ENCODE results near the gene GOLGA5.
A peak's percentile ranks its signal among the peaks of the same experiment; 100 is the strongest.
"Not testable (repeated sequence)": the region's sequence is repeated elsewhere in the genome, so short reads cannot be mapped to it uniquely, and the experiment has no call there.

The GOLGA5 gene

GRCh38 chr14:92787554-92787953, 6.6 kb upstream of the GOLGA5 start:
- DNase-seq (ENCODE audit: low spot score in 2 of 2) (no peak), ATAC-seq (ENCODE audit: low read depth) (no peak)
- Mint-ChIP-seq H3K27me3 (no peaks in the 10 kb centered on the region), H3K9me3 (peaks cover 13% of the 10 kb centered on the region), H3K4me3 (no peak overlapping the region), H3K27ac (no peak overlapping the region), H3K4me1 (peaks cover 4% of the 10 kb centered on the region), H3K36me3 (no peaks in the 10 kb centered on the region)

DNA sequence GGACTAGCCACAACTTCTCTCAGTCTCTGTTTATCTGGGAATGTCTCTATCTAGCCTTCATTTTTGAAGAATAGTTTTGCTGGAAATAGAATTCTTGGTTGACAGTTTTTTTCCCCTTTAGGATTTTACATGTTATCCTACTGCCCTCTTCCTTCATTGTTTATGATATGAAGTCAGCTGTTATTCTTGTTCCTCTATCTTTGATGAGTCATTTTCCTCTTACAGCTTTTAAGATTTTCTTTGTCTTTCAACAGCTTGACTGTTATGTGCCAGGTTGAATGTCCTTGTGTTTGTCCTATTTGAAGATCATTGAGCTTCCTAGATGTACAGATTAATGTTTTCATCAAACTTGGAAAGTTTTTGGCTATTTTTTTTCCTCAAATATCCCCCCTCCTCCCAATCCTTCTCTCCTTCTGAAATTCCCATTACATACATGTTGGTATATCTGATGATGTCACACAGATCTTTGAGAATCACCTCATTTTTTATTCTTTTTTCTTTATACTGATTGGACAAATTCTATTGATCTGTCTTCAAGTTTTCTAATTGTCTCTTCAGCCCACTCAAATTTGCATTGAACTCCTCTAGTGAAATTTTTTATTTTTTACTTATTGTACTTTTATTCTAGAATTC, 4.5 kb upstream of the GOLGA5 start:
- no peak overlapping the region for H3K27ac Mint-ChIP-seq

DNA sequence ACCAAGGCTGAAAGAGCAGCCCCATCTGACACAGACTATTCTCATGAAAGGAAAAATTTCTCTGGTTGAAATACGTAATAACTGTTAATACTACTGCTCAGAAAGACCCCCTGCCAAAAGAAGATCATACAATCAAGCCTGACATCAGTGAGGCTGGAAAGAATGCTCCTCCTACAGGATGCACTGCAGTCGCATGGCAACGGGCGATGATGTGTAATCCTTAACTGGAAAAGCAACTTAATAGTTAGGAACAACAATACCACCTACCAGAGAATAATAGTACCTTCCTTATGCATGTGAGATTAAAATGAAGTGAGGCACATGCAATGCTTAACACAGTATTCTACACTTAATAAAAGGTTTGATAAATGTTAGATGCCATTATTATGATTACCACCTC, 1.2 kb upstream of the GOLGA5 start:
- Mint-ChIP-seq H3K27me3 (no peaks in the 10 kb centered on the region), H3K36me3 (peaks cover 4% of the 10 kb centered on the region), H3K4me3 (no peak overlapping the region), H3K4me1 (peaks cover 14% of the 10 kb centered on the region), H3K9me3 (peaks cover 13% of the 10 kb centered on the region), H3K27ac (no peak overlapping the region)
- DNase-seq (ENCODE audit: low spot score in 2 of 2) = no peak
- no peak for ATAC-seq (ENCODE audit: low read depth)

More for the DNA sequence above, 4.5 kb upstream of the GOLGA5 start:
- DNase-seq (ENCODE audit: low spot score in 2 of 2) (no peak), ATAC-seq (ENCODE audit: low read depth) (no peak)
- H3K9me3 Mint-ChIP-seq = peaks cover 13% of the 10 kb centered on the region
- peaks cover 4% of the 10 kb centered on the region for H3K4me1 Mint-ChIP-seq
- H3K4me3 Mint-ChIP-seq = no peak overlapping the region
- H3K36me3 Mint-ChIP-seq = no peaks in the 10 kb centered on the region
- H3K27me3 Mint-ChIP-seq = no peaks in the 10 kb centered on the region

- no peak for DNase-seq (ENCODE audit: low spot score in 2 of 2)
- peak overlapping the region; percentile 98 for H3K4me3 Mint-ChIP-seq
- H3K4me1 Mint-ChIP-seq = peaks cover 18% of the 10 kb centered on the region
- peaks cover 8% of the 10 kb centered on the region for H3K36me3 Mint-ChIP-seq
- H3K9me3 Mint-ChIP-seq = peaks cover 9% of the 10 kb centered on the region
- ATAC-seq (ENCODE audit: low read depth) = no peak
- H3K27ac Mint-ChIP-seq = peak overlapping the region; percentile 97
- no peaks in the 10 kb centered on the region for H3K27me3 Mint-ChIP-seq
Measured at GRCh38 chr14:92794547-92794941, 439 bp downstream of the GOLGA5 start.

GRCh38 chr14:92794961-92795360, 856 bp downstream of the GOLGA5 start:
- peaks cover 9% of the 10 kb centered on the region for H3K36me3 Mint-ChIP-seq
- peaks cover 4% of the 10 kb centered on the region for H3K9me3 Mint-ChIP-seq
- H3K4me1 Mint-ChIP-seq = peaks cover 19% of the 10 kb centered on the region
- peak overlapping the region; percentile 97 for H3K27ac Mint-ChIP-seq
- no peaks in the 10 kb centered on the region for H3K27me3 Mint-ChIP-seq
- peak overlapping the region; percentile 98 for H3K4me3 Mint-ChIP-seq
- no peak for DNase-seq (ENCODE audit: low spot score in 2 of 2)
- ATAC-seq (ENCODE audit: low read depth) = no peak

GRCh38 chr14:92797935-92798653, 4.0 kb downstream of the GOLGA5 start:
- H3K27me3 Mint-ChIP-seq = no peaks in the 10 kb centered on the region
- H3K36me3 Mint-ChIP-seq = peaks cover 17% of the 10 kb centered on the region
- no peaks in the 10 kb centered on the region for H3K9me3 Mint-ChIP-seq
- peak overlapping the region; percentile 24 for H3K4me3 Mint-ChIP-seq
- ATAC-seq (ENCODE audit: low read depth) (no peak), DNase-seq (ENCODE audit: low spot score in 2 of 2) (no peak)
- H3K27ac Mint-ChIP-seq = peak overlapping the region; percentile 45
- H3K4me1 Mint-ChIP-seq = peaks cover 38% of the 10 kb centered on the region

DNA sequence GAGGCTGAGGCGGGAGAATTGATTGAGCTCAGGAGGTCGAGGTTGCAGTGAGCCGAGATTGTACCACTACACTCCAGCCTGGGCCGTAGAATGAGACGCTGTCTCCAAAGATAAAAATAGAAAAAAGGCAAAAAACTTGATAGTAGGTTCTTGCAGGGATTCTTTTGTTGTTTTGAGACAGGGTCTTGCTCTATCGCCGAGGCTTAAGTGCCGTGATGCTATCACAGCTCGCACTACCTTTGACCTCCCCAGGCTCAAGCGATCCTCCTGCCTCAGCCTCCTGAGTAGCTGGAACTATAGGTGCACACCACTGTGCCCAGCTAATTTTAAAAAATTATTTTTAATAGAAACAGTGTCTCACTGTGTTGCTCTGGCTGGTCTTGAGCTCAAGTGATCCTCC, 4.7 kb downstream of the GOLGA5 start:
- H3K9me3 Mint-ChIP-seq = peaks cover 1% of the 10 kb centered on the region
- peaks cover 36% of the 10 kb centered on the region for H3K4me1 Mint-ChIP-seq
- peaks cover 23% of the 10 kb centered on the region for H3K36me3 Mint-ChIP-seq
- DNase-seq (ENCODE audit: low spot score in 2 of 2) (no peak), ATAC-seq (ENCODE audit: low read depth) (no peak)
- no peak overlapping the region for H3K4me3 Mint-ChIP-seq
- no peaks in the 10 kb centered on the region for H3K27me3 Mint-ChIP-seq
- no peak overlapping the region for H3K27ac Mint-ChIP-seq

DNA sequence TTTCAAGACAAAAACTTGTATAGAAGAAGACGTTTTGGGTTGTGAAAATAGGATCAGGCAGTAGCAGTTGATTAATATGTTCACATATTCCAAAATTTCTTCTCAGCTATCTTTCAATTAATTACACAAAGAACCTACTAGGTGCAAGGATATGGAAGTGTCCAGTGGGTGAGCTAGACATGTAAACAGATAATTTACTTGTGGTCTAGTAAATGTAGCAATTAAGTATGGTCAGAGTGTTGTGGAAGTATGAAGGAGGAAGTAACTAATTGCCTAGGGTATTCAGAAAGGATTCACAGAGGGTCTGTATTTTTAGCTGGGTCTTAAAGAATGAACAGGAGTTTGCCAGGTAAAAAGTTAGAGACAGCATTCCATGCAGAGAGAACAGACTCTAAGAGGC, 5.9 kb downstream of the GOLGA5 start:
- H3K4me3 Mint-ChIP-seq = peak overlapping the region; percentile 37
- DNase-seq (ENCODE audit: low spot score in 2 of 2) (no peak), ATAC-seq (ENCODE audit: low read depth) (no peak)
- H3K36me3 Mint-ChIP-seq = peaks cover 30% of the 10 kb centered on the region
- peaks cover 37% of the 10 kb centered on the region for H3K4me1 Mint-ChIP-seq
- H3K27me3 Mint-ChIP-seq = no peaks in the 10 kb centered on the region
- H3K27ac Mint-ChIP-seq = no peak overlapping the region
- H3K9me3 Mint-ChIP-seq = peaks cover 3% of the 10 kb centered on the region

DNA sequence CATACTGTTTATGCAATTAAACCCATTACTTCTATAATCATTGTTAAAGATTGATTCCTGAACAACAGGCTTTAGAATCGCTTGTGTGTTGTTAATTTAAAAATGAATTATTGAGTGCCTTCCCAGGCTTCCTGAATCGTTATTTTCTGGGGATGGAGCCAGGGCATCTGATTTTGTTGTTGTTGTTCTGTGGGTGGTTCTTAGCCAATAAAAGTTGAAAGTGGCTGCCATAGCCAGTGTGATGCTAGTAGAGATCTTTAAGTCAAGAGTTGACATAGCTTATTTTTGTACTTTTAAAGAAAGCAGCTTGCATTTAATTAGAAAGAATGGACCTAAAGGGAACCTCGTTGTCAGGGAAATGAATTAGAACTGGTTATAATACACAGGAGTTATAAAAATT, 6.4 kb downstream of the GOLGA5 start:
- Mint-ChIP-seq H3K27ac (no peak overlapping the region), H3K4me1 (peaks cover 34% of the 10 kb centered on the region), H3K9me3 (peaks cover 3% of the 10 kb centered on the region), H3K36me3 (peaks cover 31% of the 10 kb centered on the region), H3K4me3 (no peak overlapping the region), H3K27me3 (no peaks in the 10 kb centered on the region)
- DNase-seq (ENCODE audit: low spot score in 2 of 2) (no peak), ATAC-seq (ENCODE audit: low read depth) (no peak)

DNA sequence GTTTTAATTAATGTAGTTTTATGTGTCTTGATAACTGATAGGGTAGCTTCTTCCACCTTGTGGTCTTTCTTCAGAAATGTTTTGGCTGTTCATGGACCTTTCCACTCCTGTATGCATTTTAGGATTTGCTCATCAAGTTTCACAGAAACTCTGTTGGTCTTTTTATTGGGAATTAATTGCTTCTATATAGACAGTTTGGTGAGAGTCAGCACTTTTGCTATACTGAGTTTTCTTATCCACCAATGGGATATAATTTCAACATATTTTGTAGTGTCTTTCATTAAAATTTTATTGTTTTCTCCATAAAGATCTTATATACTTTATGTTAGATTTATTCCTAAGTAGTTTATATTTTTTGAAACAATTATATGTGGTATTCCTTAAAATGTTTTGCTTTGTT, 7.8 kb downstream of the GOLGA5 start:
- no peak for DNase-seq (ENCODE audit: low spot score in 2 of 2)
- H3K4me1 Mint-ChIP-seq = peaks cover 33% of the 10 kb centered on the region
- H3K4me3 Mint-ChIP-seq = peak overlapping the region; percentile 27
- no peaks in the 10 kb centered on the region for H3K27me3 Mint-ChIP-seq
- ATAC-seq (ENCODE audit: low read depth) = no peak
- peaks cover 3% of the 10 kb centered on the region for H3K9me3 Mint-ChIP-seq
- no peak overlapping the region for H3K27ac Mint-ChIP-seq
- peaks cover 33% of the 10 kb centered on the region for H3K36me3 Mint-ChIP-seq

- DNase-seq (ENCODE audit: low spot score in 2 of 2) (no peak), ATAC-seq (ENCODE audit: low read depth) (no peak)
- H3K9me3 Mint-ChIP-seq = peaks cover 3% of the 10 kb centered on the region
- H3K27me3 Mint-ChIP-seq = no peaks in the 10 kb centered on the region
- peaks cover 33% of the 10 kb centered on the region for H3K4me1 Mint-ChIP-seq
- H3K4me3 Mint-ChIP-seq = no peak overlapping the region
- no peak overlapping the region for H3K27ac Mint-ChIP-seq
- H3K36me3 Mint-ChIP-seq = peaks cover 35% of the 10 kb centered on the region
Measured at GRCh38 chr14:92802678-92803077, 8.6 kb downstream of the GOLGA5 start.

DNA sequence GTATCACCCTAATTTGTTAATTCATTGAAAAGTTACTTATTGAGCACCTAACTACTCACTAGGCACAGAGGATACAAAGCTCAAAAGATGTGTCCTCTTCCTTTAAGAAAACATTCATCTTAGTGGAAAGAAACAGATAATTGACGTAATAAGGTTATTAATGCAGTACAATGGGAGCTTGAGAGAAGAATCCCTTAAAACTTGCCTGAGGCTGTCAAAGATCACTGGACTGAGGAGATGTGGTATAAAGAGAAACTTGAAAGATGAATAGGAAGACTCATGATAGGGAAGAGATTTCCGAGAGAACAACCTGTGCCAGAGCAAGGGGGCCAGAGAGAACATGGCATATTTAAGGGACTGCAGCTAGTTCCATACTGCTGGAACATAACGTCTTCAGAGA, 19.1 kb downstream of the GOLGA5 start:
- no peak for ATAC-seq (ENCODE audit: low read depth)
- no peak overlapping the region for H3K4me3 Mint-ChIP-seq
- peaks cover 23% of the 10 kb centered on the region for H3K36me3 Mint-ChIP-seq
- H3K27me3 Mint-ChIP-seq = no peaks in the 10 kb centered on the region
- no peak for DNase-seq (ENCODE audit: low spot score in 2 of 2)
- no peaks in the 10 kb centered on the region for H3K4me1 Mint-ChIP-seq
- H3K9me3 Mint-ChIP-seq = no peaks in the 10 kb centered on the region
- no peak overlapping the region for H3K27ac Mint-ChIP-seq

GRCh38 chr14:92819011-92819597, 25.0 kb downstream of the GOLGA5 start:
- Mint-ChIP-seq H3K4me1 (no peaks in the 10 kb centered on the region), H3K27ac (no peak overlapping the region), H3K36me3 (peaks cover 38% of the 10 kb centered on the region), H3K27me3 (no peaks in the 10 kb centered on the region), H3K4me3 (no peak overlapping the region), H3K9me3 (no peaks in the 10 kb centered on the region)
- DNase-seq (ENCODE audit: low spot score in 2 of 2) (no peak), ATAC-seq (ENCODE audit: low read depth) (no peak)

DNA sequence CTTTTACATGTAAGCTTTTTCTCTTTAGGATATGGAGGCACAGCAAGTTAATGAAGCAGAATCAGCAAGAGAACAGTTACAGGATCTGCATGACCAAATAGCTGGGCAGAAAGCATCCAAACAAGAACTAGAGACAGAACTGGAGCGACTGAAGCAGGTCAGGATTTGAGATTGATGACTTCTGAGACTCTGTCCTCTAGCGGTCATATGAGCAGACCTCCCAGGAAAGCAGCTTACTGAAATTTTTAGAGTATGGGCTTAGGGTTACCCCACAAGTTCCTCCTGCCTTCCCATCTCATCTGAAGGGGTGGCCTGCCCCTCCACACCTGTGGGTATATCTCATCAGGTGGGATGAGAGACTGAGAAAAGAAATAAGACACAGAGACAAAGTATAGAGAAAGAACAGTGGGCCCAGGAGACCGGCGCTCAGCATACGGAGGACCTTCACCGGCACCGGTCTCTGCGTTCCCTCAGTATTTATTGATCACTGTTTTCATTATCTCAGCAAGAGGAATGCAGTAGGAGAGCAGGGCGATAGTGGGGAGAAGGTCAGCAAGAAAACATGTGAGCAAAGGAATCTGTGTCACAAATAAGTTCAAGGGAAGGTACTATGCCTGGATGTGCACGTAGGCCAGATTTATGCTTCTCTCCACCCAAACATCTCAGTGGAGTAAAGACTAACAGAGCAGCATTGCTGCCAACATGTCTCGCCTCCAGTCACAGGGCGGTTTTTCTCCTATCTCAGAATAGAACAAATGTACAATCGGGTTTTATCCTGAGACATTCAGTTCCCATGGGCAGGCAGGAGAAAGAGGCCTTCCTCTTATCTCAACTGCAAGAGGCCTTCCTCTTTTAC, 25.8 kb downstream of the GOLGA5 start:
- H3K27ac Mint-ChIP-seq; H3K4me1 Mint-ChIP-seq; DNase-seq (ENCODE audit: low spot score in 2 of 2); H3K27me3 Mint-ChIP-seq; H3K4me3 Mint-ChIP-seq; ATAC-seq (ENCODE audit: low read depth); H3K9me3 Mint-ChIP-seq: not testable (repeated sequence)
- H3K36me3 Mint-ChIP-seq = peaks cover 45% of the 10 kb centered on the region
